ENCODE data around the gene SERGEF.
A peak's percentile ranks its signal among the peaks of the same experiment; 100 is the strongest.
"Not testable (repeated sequence)": the region's sequence is repeated elsewhere in the genome, so short reads cannot be mapped to it uniquely, and the experiment has no call there.

Gene SERGEF

GRCh38 chr11:17906436-17906835, 106.4 kb downstream of the SERGEF start:
- DNase-seq (ENCODE audit: low spot score) = no peak

DNA sequence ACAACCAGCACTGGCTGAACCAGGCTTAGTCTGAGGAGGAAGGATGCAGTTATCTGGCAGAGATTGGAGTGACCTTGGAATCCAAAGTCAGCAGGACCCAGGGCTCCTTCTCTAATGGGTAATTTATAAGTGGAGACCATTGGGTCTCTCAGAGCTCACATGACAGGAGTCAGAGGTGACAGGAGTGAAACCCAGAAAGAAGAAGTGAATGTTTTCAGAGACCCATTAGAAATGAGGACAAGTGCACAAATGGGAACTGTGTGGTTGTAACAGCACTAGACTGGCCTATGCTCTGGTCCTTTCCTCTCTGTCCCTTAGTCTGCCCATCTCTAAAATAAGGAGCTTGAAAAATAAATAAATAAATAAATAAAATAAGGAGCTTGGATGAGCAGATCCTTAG, 107.4 kb downstream of the SERGEF start:
- DNase-seq (ENCODE audit: low spot score) = no peak

GRCh38 chr11:17901481-17901880, 111.4 kb downstream of the SERGEF start:
- DNase-seq (ENCODE audit: low spot score) = no peak

GRCh38 chr11:17898782-17899181, 114.1 kb downstream of the SERGEF start:
- no peak for DNase-seq (ENCODE audit: low spot score)

- DNase-seq (ENCODE audit: low spot score) = no peak
Observed at GRCh38 chr11:17898071-17898470, 114.8 kb downstream of the SERGEF start.

- no peak for DNase-seq (ENCODE audit: low spot score)
Observed at GRCh38 chr11:17897495-17897894, 115.4 kb downstream of the SERGEF start.

DNA sequence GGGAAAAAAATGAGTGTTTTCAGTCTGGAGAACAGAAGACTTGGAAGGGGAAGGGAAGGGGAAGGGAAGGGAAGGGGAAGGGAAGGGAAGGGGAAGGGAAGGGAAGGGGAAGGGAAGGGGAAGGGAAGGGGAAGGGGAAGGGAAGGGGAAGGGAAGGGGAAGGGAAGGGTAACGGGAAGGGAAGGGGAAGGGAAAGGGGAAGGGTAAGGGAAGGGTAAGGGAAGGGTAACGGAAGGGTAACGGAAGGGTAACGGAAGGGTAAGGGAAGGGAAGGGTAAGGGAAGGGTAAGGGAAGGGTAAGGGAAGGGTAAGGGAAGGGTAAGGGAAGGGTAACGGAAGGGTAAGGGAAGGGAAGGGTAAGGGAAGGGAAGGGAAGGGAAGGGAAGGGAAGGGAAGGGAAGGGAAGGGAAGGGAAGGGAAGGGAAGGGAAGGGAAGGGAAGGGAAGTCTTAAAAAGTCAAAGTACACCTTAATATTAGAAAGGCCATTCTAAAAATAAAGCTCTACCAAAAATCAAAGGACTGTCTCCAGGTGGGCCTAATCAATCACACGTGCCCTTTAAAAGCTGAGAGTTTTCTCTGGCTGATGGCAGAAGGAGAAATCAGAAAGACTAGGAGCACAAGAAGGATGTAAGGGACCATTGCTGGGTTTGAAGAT, 116.2 kb downstream of the SERGEF start:
- DNase-seq (ENCODE audit: low spot score) = not testable (repeated sequence)

- no peak for DNase-seq (ENCODE audit: low spot score)
Observed at GRCh38 chr11:17894929-17895658, 117.8 kb downstream of the SERGEF start.

- no peak for DNase-seq (ENCODE audit: low spot score)
Observed at GRCh38 chr11:17892409-17892808, 120.4 kb downstream of the SERGEF start.

DNA sequence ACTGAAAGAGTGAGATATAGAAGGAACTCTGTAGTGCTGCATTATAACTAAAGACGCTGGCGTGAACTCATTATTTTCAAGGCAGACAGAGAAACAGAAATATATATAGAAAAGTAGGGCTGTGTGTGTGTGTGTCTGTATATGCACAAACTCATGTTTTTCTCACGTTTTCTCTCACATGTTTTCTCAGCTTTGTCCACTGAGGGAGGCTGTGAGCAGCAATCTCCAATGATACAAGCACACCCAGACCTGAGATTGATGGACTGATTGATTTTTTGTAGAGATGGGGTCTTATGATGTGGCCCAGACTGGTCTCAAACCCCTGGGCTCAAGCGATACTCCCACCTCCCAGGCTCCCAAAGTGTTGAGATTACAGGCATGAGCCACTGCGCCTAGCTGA, 122.5 kb downstream of the SERGEF start:
- no peak for DNase-seq (ENCODE audit: low spot score)

DNA sequence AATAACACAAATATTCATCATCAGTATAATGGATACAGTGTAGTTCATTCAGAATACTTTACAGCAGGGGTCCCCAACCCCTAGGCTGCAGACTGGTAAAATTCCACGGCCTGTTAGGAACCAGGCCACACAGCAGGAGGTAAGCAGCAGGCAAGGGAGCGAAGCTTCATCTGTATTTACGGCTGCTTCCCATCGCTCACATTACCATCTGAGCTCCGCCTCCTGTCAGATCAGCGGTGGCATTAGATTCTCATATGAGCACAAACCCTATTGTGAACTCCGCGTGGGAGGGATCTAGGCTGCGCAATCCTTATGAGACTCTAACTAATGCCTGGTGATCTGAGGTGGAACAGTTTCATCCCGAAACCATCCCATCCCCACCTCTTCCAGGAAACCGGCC, 125.1 kb downstream of the SERGEF start:
- DNase-seq (ENCODE audit: low spot score) = no peak

- no peak for DNase-seq (ENCODE audit: low spot score)
Observed at GRCh38 chr11:17883946-17884345, 128.9 kb downstream of the SERGEF start.

GRCh38 chr11:17883057-17883456, 129.8 kb downstream of the SERGEF start:
- no peak for DNase-seq (ENCODE audit: low spot score)

GRCh38 chr11:17878743-17879142, 134.1 kb downstream of the SERGEF start:
- no peak for DNase-seq (ENCODE audit: low spot score)

DNA sequence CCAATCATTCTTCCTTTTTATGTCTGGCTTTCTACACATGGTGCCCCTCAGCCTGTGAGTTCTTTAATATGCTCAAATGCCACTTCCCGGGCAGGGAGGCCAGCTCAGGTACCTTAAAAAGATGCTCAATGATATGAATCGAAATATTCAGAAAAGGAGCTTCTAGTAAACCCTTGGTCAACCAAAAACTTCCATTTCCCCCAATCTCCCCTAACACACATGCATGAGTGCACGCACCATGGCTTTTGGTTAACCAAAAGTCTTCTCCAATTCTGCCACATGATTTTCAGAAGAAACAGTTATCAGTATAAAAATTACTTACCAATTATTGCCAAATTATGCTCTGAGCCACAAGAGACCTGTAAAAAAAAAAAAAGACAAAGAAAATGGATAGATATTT, 135.0 kb downstream of the SERGEF start:
- DNase-seq (ENCODE audit: low spot score) = no peak

GRCh38 chr11:17876827-17877226, 136.0 kb downstream of the SERGEF start:
- DNase-seq (ENCODE audit: low spot score) = no peak

- no peak for DNase-seq (ENCODE audit: low spot score)
Observed at GRCh38 chr11:17875891-17876290, 137.0 kb downstream of the SERGEF start.

DNA sequence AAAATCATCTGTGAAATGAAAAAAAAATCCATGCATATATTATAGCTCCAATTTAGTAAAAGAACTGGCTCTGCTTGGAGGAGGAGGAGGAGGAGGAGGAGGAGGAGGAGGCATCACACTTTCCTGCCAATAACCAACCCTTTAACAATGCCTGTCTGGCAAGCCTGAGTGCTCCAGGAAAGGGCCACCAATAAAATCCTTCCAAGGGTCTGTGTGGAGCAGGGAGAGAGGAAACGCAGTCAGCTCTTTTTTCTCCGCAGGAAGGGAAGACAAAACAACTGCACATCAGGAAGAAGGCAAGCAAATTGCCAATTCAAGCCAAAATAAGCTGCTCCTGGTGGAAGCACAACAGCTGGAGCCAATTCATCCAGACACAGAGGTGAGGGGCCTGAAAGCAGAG, 139.3 kb downstream of the SERGEF start:
- DNase-seq (ENCODE audit: low spot score) = no peak

DNA sequence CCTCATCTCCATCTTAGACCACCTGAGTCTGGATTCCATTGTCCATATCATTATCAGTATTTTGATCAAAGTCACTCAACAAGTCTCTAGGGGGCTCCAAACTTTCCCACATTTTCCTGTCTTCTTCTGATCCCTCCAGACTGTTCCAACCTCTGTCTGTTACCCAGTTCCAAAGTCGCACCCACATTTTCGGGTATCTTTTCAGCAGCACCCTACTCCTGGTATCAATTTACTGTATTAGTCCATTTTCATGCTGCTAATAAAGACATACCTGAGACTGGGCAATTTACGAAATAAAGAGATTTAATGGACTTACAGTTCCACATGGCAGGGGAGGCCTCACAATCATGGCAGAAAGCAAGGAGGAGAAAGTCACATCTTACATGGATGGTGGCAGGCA, 144.4 kb downstream of the SERGEF start:
- not testable (repeated sequence) for DNase-seq (ENCODE audit: low spot score)

- no peak for DNase-seq (ENCODE audit: low spot score)
Observed at GRCh38 chr11:17867341-17867740, 145.5 kb downstream of the SERGEF start.

DNA sequence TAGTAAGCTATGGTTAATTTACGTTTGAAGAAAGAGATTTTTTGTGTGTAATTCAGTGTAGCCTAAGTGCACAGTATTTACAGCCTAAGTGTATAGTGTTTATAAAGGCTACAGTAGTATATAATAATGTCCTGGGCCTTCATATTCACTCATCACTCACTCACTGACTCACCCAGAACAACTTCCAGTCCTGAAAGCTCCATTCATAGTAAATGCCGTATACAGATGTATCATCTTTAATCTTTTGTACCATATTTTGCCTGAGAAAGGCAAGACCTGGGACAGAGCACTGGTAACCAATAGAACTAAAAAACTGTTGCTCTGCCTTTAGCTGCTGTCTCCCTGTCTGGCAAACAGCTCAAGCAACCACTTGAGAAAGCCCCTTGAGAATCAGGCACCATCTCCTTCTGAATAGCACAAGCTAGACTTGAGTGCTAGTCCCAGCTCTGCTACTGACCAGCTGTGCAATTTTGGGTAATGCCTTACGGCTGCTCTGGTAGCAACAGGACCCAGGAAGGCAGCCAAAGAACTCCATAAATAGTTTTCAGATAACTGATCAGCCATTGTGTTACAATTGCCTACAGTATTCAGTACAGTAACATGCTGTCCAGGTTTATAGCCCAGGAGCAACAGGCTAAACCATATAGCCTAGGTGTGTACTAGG, 146.9 kb downstream of the SERGEF start:
- no peak for DNase-seq (ENCODE audit: low spot score)

DNA sequence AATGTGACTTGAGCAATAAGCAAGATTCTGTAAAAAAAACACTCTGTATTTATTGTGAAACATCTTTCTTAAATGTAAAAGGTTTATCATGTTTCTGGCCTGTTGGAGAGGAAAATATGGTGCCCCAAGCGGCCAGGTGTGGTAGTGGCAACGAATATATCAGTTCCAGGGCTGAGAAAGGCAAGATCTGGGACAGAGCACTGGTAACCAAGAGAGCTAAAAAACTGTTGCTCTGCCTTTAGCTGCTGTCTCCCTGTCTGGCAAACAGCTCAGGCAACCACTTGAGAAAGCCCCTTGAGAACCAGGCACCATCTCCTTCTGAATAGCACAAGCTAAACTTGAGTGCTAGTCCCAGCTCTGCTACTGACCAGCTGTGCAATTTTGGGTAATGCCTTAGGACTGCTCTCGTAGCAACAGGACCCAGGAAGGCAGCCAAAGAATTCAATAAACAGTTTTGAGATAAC, 148.3 kb downstream of the SERGEF start:
- DNase-seq (ENCODE audit: low spot score) = peak; percentile 19
